Upper lobe of left lung (tissue), 4 donors: ENCODE measurements around the gene PDE1C.

Experiments used
- CTCF ChIP-seq, 6 experiments: fragments of 450-650 bp in 4 of 6; fragments of 200-600 bp in 2 of 6; sonication (generic) in 2 of 6; IDR thresholded peaks; one replicate each; pipeline ENCODE4 v1.5.1; 2016 to 2019; ENCODE audit warnings: antibody characterized with exemption in 6 of 6
- POLR2A ChIP-seq, 4 donors: fragments of 450-650 bp; IDR thresholded peaks; one replicate each; pipeline ENCODE4 v1.5.1; 2016 to 2017; ENCODE audit warnings: antibody characterized with exemption in 4 of 4, mild to moderate bottlenecking in 2 of 4

GRCh38 chr7:31853380-31853779, 216.8 kb downstream of the PDE1C start:
- TF ChIP-seq CTCF (IDR thresholded peaks at IDR 0.05): no peak
- TF ChIP-seq POLR2A (IDR thresholded peaks at IDR 0.05): no peak
